ENCODE measurements around the gene GDPD5. TPM values are rescaled to one million over a fixed set of nuclear protein-coding genes. Genes with fewer than 3 reads are reported as not detected.

The GDPD5 gene
- total RNA-seq, 2 experiments from 2014 or later = 13.5 to 57.3 TPM

- Histone ChIP-seq H3K36me3 (ENCODE audit: insufficient read depth, low read length) (no peaks in the 10 kb centered on the region), H3K4me1 (ENCODE audit: insufficient read depth, low read length, poor library complexity, severe bottlenecking) (no peaks in the 10 kb centered on the region), H4K20me1 (ENCODE audit: insufficient read depth, low read length) (no peaks in the 10 kb centered on the region), H3K79me2 (ENCODE audit: insufficient read depth, low read depth, low read length) (no peaks in the 10 kb centered on the region), H2AFZ (ENCODE audit: low read length) (no peak overlapping the region), H3K9me3 (ENCODE audit: low read length) (no peaks in the 10 kb centered on the region), H3K9me2 (ENCODE audit: insufficient read depth, low read length) (no peaks in the 10 kb centered on the region), H3K27ac (ENCODE audit: low read depth, low read length, poor library complexity, severe bottlenecking) (no peak overlapping the region), H3K4me2 (ENCODE audit: low read length) (no peak overlapping the region), H3K4me3 (ENCODE audit: low read depth, low read length, poor library complexity, severe bottlenecking) (no peak overlapping the region)
- DNase-seq (ENCODE audit: low spot score) = no peak
- no TSS peak for BruUV-seq (replicated peaks)
- no peak for TF ChIP-seq EZH2phosphoT487 (IDR thresholded peaks at IDR 0.05; ENCODE audit: borderline replicate concordance, low read depth, low read length)
- TF ChIP-seq CTCF (conservative IDR thresholded peaks at IDR 0.05; ENCODE audit: low read length) = no peak
- POLR2A ChIA-PET = no interaction called here
- intact Hi-C loops (cut with micrococcal nuclease; ENCODE audit: unreplicated experiment) = no loop called here
- CTCF ChIA-PET (ENCODE audit: unreplicated experiment) = no interaction called here
These were observed 82.7 kb downstream of the GDPD5 start for GRCh38 chr11:75443043-75443442.

GRCh38 chr11:75442161-75442885, 83.4 kb downstream of the GDPD5 start:
- Histone ChIP-seq H3K79me2 (ENCODE audit: insufficient read depth, low read depth, low read length) (no peaks in the 10 kb centered on the region), H3K4me1 (ENCODE audit: insufficient read depth, low read length, poor library complexity, severe bottlenecking) (no peaks in the 10 kb centered on the region), H3K9me3 (ENCODE audit: low read length) (no peaks in the 10 kb centered on the region), H3K36me3 (ENCODE audit: insufficient read depth, low read length) (no peaks in the 10 kb centered on the region), H3K4me3 (ENCODE audit: low read depth, low read length, poor library complexity, severe bottlenecking) (no peak overlapping the region), H3K9me2 (ENCODE audit: insufficient read depth, low read length) (no peaks in the 10 kb centered on the region), H3K4me2 (ENCODE audit: low read length) (no peak overlapping the region), H4K20me1 (ENCODE audit: insufficient read depth, low read length) (no peaks in the 10 kb centered on the region), H2AFZ (ENCODE audit: low read length) (no peak overlapping the region), H3K27ac (ENCODE audit: low read depth, low read length, poor library complexity, severe bottlenecking) (no peak overlapping the region)
- POLR2A ChIA-PET = no interaction called here
- no peak for DNase-seq (ENCODE audit: low spot score)
- CTCF ChIA-PET (ENCODE audit: unreplicated experiment) = no interaction called here
- BruUV-seq (replicated peaks) = no TSS peak
- TF ChIP-seq CTCF (conservative IDR thresholded peaks at IDR 0.05; ENCODE audit: low read length) = no peak
- TF ChIP-seq EZH2phosphoT487 (IDR thresholded peaks at IDR 0.05; ENCODE audit: borderline replicate concordance, low read depth, low read length) = no peak
- intact Hi-C loops (cut with micrococcal nuclease; ENCODE audit: unreplicated experiment) = no loop called here

GRCh38 chr11:75441804-75442132, 84.0 kb downstream of the GDPD5 start:
- Histone ChIP-seq H3K9me3 (ENCODE audit: low read length) (no peaks in the 10 kb centered on the region), H2AFZ (ENCODE audit: low read length) (no peak overlapping the region), H3K9me2 (ENCODE audit: insufficient read depth, low read length) (no peaks in the 10 kb centered on the region), H3K4me2 (ENCODE audit: low read length) (no peak overlapping the region), H3K36me3 (ENCODE audit: insufficient read depth, low read length) (no peaks in the 10 kb centered on the region), H3K79me2 (ENCODE audit: insufficient read depth, low read depth, low read length) (no peaks in the 10 kb centered on the region), H3K4me3 (ENCODE audit: low read depth, low read length, poor library complexity, severe bottlenecking) (no peak overlapping the region), H3K27ac (ENCODE audit: low read depth, low read length, poor library complexity, severe bottlenecking) (no peak overlapping the region), H3K4me1 (ENCODE audit: insufficient read depth, low read length, poor library complexity, severe bottlenecking) (no peaks in the 10 kb centered on the region), H4K20me1 (ENCODE audit: insufficient read depth, low read length) (no peaks in the 10 kb centered on the region)
- ChIA-PET CTCF (ENCODE audit: unreplicated experiment) (no interaction called here), POLR2A (no interaction called here)
- DNase-seq (ENCODE audit: low spot score) = no peak
- intact Hi-C loops (cut with micrococcal nuclease; ENCODE audit: unreplicated experiment) = no loop called here
- no peak for TF ChIP-seq EZH2phosphoT487 (IDR thresholded peaks at IDR 0.05; ENCODE audit: borderline replicate concordance, low read depth, low read length)
- no peak for TF ChIP-seq CTCF (conservative IDR thresholded peaks at IDR 0.05; ENCODE audit: low read length)
- no TSS peak for BruUV-seq (replicated peaks)
